ENCODE measurements around the gene UNK. TPM values are rescaled to one million over a fixed set of nuclear protein-coding genes. Genes with fewer than 3 reads are reported as not detected.
A peak's percentile ranks its signal among the peaks of the same experiment; 100 is the strongest.

Gene UNK
- total and polyA plus RNA-seq, 9 of the 15 experiments (the other 6 are each of a cell fraction or from before 2014, with no cell fraction given): 12.8 to 38.6 (median 24.8) TPM

DNA sequence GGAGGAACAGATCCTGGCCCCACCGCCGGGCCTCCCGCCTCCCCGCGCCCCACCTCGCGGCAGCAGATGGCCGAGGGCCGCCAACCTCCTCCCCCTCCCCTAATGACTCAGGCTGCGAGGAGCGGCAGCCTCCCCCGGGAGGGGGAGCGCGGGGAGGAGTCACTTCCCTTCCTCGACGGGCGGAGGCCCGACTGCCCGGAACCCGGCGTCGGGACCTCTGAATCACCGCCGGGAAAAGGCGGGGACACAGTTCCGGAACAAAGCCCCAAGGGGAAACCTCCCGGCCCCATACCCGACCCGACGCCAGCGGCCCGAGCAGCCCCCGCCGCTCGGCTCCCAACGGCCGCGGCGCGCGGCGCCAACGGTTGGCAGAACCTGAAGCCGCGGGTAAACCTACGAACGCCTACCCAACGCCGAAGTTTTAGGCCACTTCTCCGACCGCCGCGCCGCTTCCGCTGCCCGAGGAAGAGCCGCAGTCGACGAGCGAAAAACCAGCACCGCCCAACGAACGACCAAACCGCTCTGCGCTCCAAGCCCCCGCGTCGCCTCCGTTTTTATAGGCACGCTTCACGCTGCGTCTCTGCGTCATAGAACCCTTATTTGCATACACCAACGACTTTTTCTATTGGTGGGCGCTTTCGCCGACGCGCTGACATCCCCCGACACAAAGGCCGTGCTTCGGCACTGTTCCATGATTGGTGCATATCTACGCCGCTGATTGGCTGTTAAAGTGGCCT lies 5.2 kb upstream of the UNK start (continued):
- TF ChIP-seq, protein P1, sequence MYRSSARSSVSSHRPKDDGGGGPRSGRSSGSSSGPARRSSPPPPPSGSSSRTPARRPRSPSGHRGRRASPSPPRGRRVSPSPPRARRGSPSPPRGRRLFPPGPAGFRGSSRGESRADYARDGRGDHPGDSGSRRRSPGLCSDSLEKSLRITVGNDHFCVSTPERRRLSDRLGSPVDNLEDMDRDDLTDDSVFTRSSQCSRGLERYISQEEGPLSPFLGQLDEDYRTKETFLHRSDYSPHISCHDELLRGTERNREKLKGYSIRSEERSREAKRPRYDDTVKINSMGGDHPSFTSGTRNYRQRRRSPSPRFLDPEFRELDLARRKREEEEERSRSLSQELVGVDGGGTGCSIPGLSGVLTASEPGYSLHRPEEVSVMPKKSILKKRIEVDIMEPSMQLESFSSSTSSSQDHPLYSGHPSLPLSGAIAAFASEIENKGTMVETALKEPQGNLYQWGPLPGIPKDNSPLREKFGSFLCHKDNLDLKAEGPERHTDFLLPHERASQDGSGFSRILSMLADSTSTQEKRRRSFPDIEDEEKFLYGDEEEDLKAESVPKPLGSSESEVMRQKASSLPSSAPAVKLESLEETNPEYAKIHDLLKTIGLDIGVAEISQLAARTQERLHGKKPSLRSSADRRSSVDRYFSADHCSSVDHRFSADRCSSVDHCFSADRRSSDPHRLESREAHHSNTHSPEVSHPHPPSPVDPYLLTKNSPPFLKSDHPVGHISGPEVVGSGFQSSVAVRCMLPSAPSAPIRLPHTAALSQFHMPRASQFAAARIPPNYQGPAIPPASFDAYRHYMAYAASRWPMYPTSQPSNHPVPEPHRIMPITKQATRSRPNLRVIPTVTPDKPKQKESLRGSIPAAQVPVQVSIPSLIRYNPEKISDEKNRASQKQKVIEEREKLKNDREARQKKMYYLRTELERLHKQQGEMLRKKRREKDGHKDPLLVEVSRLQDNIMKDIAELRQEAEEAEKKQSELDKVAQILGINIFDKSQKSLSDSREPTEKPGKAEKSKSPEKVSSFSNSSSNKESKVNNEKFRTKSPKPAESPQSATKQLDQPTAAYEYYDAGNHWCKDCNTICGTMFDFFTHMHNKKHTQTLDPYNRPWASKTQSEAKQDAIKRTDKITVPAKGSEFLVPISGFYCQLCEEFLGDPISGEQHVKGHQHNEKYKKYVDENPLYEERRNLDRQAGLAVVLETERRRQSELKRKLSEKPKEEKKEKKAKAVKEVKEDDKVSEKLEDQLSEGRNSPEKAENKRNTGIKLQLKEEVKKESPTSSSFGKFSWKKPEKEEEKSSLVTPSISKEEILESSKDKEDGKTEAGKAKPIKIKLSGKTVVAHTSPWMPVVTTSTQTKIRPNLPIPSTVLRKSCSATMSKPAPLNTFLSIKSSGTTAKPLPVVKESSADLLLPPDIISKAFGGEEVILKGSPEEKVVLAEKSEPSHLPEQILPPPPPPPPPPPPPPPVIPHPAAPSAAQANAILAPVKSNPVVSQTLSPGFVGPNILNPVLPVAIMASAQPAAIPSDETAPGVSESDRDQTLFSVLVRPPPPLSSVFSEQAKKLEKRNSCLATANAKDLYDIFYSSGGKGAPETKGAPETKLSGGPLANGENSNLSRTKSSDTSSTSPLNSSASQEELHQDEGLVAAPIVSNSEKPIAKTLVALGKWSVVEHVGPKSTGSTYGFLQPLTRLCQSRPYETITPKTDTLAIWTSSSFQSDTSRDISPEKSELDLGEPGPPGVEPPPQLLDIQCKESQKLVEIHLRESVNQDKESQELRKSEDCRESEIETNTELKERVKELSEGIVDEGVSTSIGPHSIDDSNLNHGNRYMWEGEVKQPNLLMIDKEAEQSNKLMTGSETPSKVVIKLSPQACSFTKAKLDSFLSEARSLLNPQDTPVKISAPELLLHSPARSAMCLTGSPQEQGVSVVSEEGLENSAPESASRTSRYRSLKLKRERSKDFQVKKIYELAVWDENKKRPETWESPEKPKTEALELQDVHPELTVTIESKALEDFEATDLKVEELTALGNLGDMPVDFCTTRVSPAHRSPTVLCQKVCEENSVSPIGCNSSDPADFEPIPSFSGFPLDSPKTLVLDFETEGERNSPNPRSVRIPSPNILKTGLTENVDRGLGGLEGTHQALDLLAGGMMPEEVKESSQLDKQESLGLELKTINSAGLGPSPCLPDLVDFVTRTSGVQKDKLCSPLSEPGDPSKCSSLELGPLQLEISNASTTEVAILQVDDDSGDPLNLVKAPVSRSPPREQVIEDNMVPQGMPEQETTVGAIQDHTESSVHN (IDR thresholded peaks at IDR 0.05; ENCODE audit: borderline replicate concordance in 1 of 2, low read depth in 1 of 2): no peak
- TF ChIP-seq SOX6 (IDR thresholded peaks at IDR 0.05) (peak; percentile 74), ZEB2 (IDR thresholded peaks at IDR 0.05) (no peak), ZNF12 (CRISPR knock-in tag; IDR thresholded peaks at IDR 0.05) (no peak; the same call in none of the 2 replicates), ZNF217 (CRISPR knock-in tag; IDR thresholded peaks at IDR 0.05) (no peak), SIN3A (IDR thresholded peaks at IDR 0.05; ENCODE audit: borderline replicate concordance in 2 of 2, control insufficient read depth in 1 of 2, low read depth in 2 of 2, low read length in 2 of 2) (peak; percentile 57 to 90; a peak in 2 of 4 replicates), ZFX (CRISPR knock-in tag; IDR thresholded peaks at IDR 0.05) (peak; percentile 88), OTX1 (CRISPR knock-in tag; IDR thresholded peaks at IDR 0.05) (peak; percentile 91), NFIX (CRISPR knock-in tag; IDR thresholded peaks at IDR 0.05; ENCODE audit: low read depth) (no peak), ZNF133 (CRISPR knock-in tag; IDR thresholded peaks at IDR 0.05) (0 out of 2 replicates have a peak, but pooled peaks have one; percentile 17), MYNN (IDR thresholded peaks at IDR 0.05) (0 out of 2 replicates have a peak, but pooled peaks have one; percentile 33), MYNN (CRISPR knock-in tag; IDR thresholded peaks at IDR 0.05) (no peak), ZNF707 (CRISPR knock-in tag; conservative IDR thresholded peaks at IDR 0.05) (no peak), PCBP2 (IDR thresholded peaks at IDR 0.05; ENCODE audit: low read depth, low read length, poor library complexity, severe bottlenecking) (peak; percentile 99)
- TF ChIP-seq, protein P2, sequence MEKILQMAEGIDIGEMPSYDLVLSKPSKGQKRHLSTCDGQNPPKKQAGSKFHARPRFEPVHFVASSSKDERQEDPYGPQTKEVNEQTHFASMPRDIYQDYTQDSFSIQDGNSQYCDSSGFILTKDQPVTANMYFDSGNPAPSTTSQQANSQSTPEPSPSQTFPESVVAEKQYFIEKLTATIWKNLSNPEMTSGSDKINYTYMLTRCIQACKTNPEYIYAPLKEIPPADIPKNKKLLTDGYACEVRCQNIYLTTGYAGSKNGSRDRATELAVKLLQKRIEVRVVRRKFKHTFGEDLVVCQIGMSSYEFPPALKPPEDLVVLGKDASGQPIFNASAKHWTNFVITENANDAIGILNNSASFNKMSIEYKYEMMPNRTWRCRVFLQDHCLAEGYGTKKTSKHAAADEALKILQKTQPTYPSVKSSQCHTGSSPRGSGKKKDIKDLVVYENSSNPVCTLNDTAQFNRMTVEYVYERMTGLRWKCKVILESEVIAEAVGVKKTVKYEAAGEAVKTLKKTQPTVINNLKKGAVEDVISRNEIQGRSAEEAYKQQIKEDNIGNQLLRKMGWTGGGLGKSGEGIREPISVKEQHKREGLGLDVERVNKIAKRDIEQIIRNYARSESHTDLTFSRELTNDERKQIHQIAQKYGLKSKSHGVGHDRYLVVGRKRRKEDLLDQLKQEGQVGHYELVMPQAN (IDR thresholded peaks at IDR 0.05; ENCODE audit: borderline replicate concordance): peak; percentile 22; the same call in 1 of the 2 replicates
- TF ChIP-seq, protein P3, sequence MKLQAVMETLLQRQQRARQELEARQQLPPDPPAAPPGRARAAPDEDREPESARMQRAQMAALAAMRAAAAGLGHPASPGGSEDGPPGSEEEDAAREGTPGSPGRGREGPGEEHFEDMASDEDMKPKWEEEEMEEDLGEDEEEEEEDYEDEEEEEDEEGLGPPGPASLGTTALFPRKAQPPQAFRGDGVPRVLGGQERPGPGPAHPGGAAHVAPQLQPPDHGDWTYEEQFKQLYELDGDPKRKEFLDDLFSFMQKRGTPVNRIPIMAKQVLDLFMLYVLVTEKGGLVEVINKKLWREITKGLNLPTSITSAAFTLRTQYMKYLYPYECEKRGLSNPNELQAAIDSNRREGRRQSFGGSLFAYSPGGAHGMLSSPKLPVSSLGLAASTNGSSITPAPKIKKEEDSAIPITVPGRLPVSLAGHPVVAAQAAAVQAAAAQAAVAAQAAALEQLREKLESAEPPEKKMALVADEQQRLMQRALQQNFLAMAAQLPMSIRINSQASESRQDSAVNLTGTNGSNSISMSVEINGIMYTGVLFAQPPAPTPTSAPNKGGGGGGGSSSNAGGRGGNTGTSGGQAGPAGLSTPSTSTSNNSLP (IDR thresholded peaks at IDR 0.05; ENCODE audit: borderline replicate concordance, low read depth, low read length): no peak
